Measurements from ENCODE around the gene TMEM158. TPM values are rescaled to one million over a fixed set of nuclear protein-coding genes. Genes with fewer than 3 reads are reported as not detected.

The TMEM158 gene
- polyA plus RNA-seq, 1 donor from 2014 or later: 7.9 TPM

- Histone ChIP-seq H3K27ac (ENCODE audit: low read length) (no peak overlapping the region), H3K4me2 (ENCODE audit: low read length) (peak overlapping the region; percentile 70), H3F3A (ENCODE audit: insufficient read depth, low read length, poor library complexity, severe bottlenecking) (no peaks in the 10 kb centered on the region), H3K27me3 (ENCODE audit: insufficient read depth, low read depth, low read length) (peaks cover 13% of the 10 kb centered on the region), H3K79me2 (replicated peaks; ENCODE audit: insufficient read depth, low read length) (no peaks in the 10 kb centered on the region), H3K9me2 (ENCODE audit: insufficient read depth, low read length) (no peaks in the 10 kb centered on the region), H2AFZ (ENCODE audit: low read depth, low read length) (no peak overlapping the region), H3K36me3 (ENCODE audit: insufficient read depth, low read length) (no peaks in the 10 kb centered on the region), H4K20me1 (ENCODE audit: insufficient read depth) (no peaks in the 10 kb centered on the region), H3K9me3 (ENCODE audit: low read length) (no peaks in the 10 kb centered on the region), H3K4me3 (ENCODE audit: low read length) (peak overlapping the region; percentile 66), H3K9ac (ENCODE audit: low read length) (no peak overlapping the region)
- no peak for TF ChIP-seq MXI1 (conservative IDR thresholded peaks at IDR 0.05; ENCODE audit: poor library complexity, severe bottlenecking)
- TF ChIP-seq EZH2 (IDR thresholded peaks at IDR 0.05; ENCODE audit: borderline replicate concordance, insufficient read depth, low read length, poor library complexity, severe bottlenecking): no peak
- no peak for TF ChIP-seq EP300 (conservative IDR thresholded peaks at IDR 0.05; ENCODE audit: poor library complexity, severe bottlenecking)
- TF ChIP-seq SMC3 (conservative IDR thresholded peaks at IDR 0.05; ENCODE audit: poor library complexity): no peak
- no peak for TF ChIP-seq RAD21 (conservative IDR thresholded peaks at IDR 0.05)
- TF ChIP-seq POLR2AphosphoS5 (IDR thresholded peaks at IDR 0.05): no peak
- TF ChIP-seq, protein P1, sequence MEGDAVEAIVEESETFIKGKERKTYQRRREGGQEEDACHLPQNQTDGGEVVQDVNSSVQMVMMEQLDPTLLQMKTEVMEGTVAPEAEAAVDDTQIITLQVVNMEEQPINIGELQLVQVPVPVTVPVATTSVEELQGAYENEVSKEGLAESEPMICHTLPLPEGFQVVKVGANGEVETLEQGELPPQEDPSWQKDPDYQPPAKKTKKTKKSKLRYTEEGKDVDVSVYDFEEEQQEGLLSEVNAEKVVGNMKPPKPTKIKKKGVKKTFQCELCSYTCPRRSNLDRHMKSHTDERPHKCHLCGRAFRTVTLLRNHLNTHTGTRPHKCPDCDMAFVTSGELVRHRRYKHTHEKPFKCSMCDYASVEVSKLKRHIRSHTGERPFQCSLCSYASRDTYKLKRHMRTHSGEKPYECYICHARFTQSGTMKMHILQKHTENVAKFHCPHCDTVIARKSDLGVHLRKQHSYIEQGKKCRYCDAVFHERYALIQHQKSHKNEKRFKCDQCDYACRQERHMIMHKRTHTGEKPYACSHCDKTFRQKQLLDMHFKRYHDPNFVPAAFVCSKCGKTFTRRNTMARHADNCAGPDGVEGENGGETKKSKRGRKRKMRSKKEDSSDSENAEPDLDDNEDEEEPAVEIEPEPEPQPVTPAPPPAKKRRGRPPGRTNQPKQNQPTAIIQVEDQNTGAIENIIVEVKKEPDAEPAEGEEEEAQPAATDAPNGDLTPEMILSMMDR (IDR thresholded peaks at IDR 0.05; ENCODE audit: poor library complexity, severe bottlenecking): no peak
- TF ChIP-seq, protein P2, sequence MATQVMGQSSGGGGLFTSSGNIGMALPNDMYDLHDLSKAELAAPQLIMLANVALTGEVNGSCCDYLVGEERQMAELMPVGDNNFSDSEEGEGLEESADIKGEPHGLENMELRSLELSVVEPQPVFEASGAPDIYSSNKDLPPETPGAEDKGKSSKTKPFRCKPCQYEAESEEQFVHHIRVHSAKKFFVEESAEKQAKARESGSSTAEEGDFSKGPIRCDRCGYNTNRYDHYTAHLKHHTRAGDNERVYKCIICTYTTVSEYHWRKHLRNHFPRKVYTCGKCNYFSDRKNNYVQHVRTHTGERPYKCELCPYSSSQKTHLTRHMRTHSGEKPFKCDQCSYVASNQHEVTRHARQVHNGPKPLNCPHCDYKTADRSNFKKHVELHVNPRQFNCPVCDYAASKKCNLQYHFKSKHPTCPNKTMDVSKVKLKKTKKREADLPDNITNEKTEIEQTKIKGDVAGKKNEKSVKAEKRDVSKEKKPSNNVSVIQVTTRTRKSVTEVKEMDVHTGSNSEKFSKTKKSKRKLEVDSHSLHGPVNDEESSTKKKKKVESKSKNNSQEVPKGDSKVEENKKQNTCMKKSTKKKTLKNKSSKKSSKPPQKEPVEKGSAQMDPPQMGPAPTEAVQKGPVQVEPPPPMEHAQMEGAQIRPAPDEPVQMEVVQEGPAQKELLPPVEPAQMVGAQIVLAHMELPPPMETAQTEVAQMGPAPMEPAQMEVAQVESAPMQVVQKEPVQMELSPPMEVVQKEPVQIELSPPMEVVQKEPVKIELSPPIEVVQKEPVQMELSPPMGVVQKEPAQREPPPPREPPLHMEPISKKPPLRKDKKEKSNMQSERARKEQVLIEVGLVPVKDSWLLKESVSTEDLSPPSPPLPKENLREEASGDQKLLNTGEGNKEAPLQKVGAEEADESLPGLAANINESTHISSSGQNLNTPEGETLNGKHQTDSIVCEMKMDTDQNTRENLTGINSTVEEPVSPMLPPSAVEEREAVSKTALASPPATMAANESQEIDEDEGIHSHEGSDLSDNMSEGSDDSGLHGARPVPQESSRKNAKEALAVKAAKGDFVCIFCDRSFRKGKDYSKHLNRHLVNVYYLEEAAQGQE (IDR thresholded peaks at IDR 0.05; ENCODE audit: borderline replicate concordance): no peak
- no peak for TF ChIP-seq TAF1 (IDR thresholded peaks at IDR 0.05; ENCODE audit: low read depth)
Observed at GRCh38 chr3:45223889-45224727, 2.0 kb downstream of the TMEM158 start.

GRCh38 chr3:45219694-45220093 lies 6.4 kb downstream of the TMEM158 start:
- Histone ChIP-seq H3K4me3 (ENCODE audit: low read length) (no peak overlapping the region), H3K9me3 (ENCODE audit: low read length) (no peaks in the 10 kb centered on the region), H3F3A (ENCODE audit: insufficient read depth, low read length, poor library complexity, severe bottlenecking) (no peaks in the 10 kb centered on the region), H3K36me3 (ENCODE audit: insufficient read depth, low read length) (no peaks in the 10 kb centered on the region), H2AFZ (ENCODE audit: low read depth, low read length) (no peak overlapping the region), H3K27me3 (ENCODE audit: insufficient read depth, low read depth, low read length) (peaks cover 13% of the 10 kb centered on the region), H3K4me2 (ENCODE audit: low read length) (no peak overlapping the region), H3K27ac (ENCODE audit: low read length) (no peak overlapping the region), H3K9ac (ENCODE audit: low read length) (no peak overlapping the region), H3K9me2 (ENCODE audit: insufficient read depth, low read length) (no peaks in the 10 kb centered on the region), H3K79me2 (replicated peaks; ENCODE audit: insufficient read depth, low read length) (no peaks in the 10 kb centered on the region), H4K20me1 (ENCODE audit: insufficient read depth) (no peaks in the 10 kb centered on the region)
- TF ChIP-seq MXI1 (conservative IDR thresholded peaks at IDR 0.05; ENCODE audit: poor library complexity, severe bottlenecking) (no peak), POLR2AphosphoS5 (IDR thresholded peaks at IDR 0.05) (no peak), TAF1 (IDR thresholded peaks at IDR 0.05; ENCODE audit: low read depth) (no peak), EZH2 (IDR thresholded peaks at IDR 0.05; ENCODE audit: borderline replicate concordance, insufficient read depth, low read length, poor library complexity, severe bottlenecking) (no peak), SMC3 (conservative IDR thresholded peaks at IDR 0.05; ENCODE audit: poor library complexity) (no peak), EP300 (conservative IDR thresholded peaks at IDR 0.05; ENCODE audit: poor library complexity, severe bottlenecking) (no peak), RAD21 (conservative IDR thresholded peaks at IDR 0.05) (no peak)
- TF ChIP-seq, protein P1 (IDR thresholded peaks at IDR 0.05; ENCODE audit: poor library complexity, severe bottlenecking): no peak
- TF ChIP-seq, protein P2 (IDR thresholded peaks at IDR 0.05; ENCODE audit: borderline replicate concordance): no peak
